ENCODE results near the gene SORBS1. TPM values are rescaled to one million over a fixed set of nuclear protein-coding genes. Genes with fewer than 3 reads are reported as not detected.

SORBS1 gene
- total RNA-seq, 2 donors from 2014 or later: 16.7 to 17.9 TPM

GRCh38 chr10:95544783-95545500 lies 16.2 kb downstream of the SORBS1 start:
- H3K9me3 ChIP-seq (ENCODE audit: control insufficient read depth, low read length): no peaks in the 10 kb centered on the region
- Mint-ChIP-seq H3K4me3 (no peak overlapping the region), H3K4me1 (peaks cover 64% of the 10 kb centered on the region), H3K36me3 (ENCODE audit: low read depth) (no peaks in the 10 kb centered on the region), H3K27ac (peak overlapping the region; percentile 28), H3K9me3 (no peaks in the 10 kb centered on the region), H3K27me3 (ENCODE audit: insufficient read depth) (no peaks in the 10 kb centered on the region)
- H3K27ac ChIP-seq (ENCODE audit: low read depth, low read length): no peak overlapping the region
- no peak overlapping the region for H3K9ac ChIP-seq (ENCODE audit: extremely low read depth, low read length, poor library complexity, severe bottlenecking)
- H3K36me3 ChIP-seq (ENCODE audit: control insufficient read depth, insufficient read depth, low read length): no peaks in the 10 kb centered on the region
- peaks cover 29% of the 10 kb centered on the region for H3K4me1 ChIP-seq (ENCODE audit: control insufficient read depth, insufficient read depth, low read length)
- H3K27me3 ChIP-seq (ENCODE audit: control insufficient read depth, insufficient read depth, low read length, poor library complexity, severe bottlenecking): no peaks in the 10 kb centered on the region
- no peak for TF ChIP-seq CTCF (conservative IDR thresholded peaks at IDR 0.05)
- DNase-seq: no peak
- H3K4me3 ChIP-seq (ENCODE audit: low read length): no peak overlapping the region
- WGBS, 2 experiments (ENCODE audit: insufficient coverage in 1 of 2, insufficient read length in 1 of 2): 94 to 100% methylated on average over 4 to 12 of the region's 12 CpGs

GRCh38 chr10:95543459-95543858 lies 17.7 kb downstream of the SORBS1 start:
- no peak for DNase-seq
- no peaks in the 10 kb centered on the region for H3K9me3 Mint-ChIP-seq
- WGBS, 2 experiments (ENCODE audit: insufficient coverage in 1 of 2, insufficient read length in 1 of 2): 46 to 100% methylated on average over 1 to 3 of the region's 4 CpGs

GRCh38 chr10:95542761-95543160 lies 18.4 kb downstream of the SORBS1 start:
- no peaks in the 10 kb centered on the region for H3K9me3 Mint-ChIP-seq
- no peaks in the 10 kb centered on the region for H3K36me3 ChIP-seq (ENCODE audit: control insufficient read depth, insufficient read depth, low read length)
- H3K27me3 ChIP-seq (ENCODE audit: control insufficient read depth, insufficient read depth, low read length, poor library complexity, severe bottlenecking): no peaks in the 10 kb centered on the region
- H3K4me3 Mint-ChIP-seq: no peak overlapping the region
- no peak for TF ChIP-seq CTCF (conservative IDR thresholded peaks at IDR 0.05)
- H3K36me3 Mint-ChIP-seq (ENCODE audit: low read depth): no peaks in the 10 kb centered on the region
- H3K4me1 ChIP-seq (ENCODE audit: control insufficient read depth, insufficient read depth, low read length): peaks cover 31% of the 10 kb centered on the region
- peak overlapping the region; percentile 27 for H3K4me3 ChIP-seq (ENCODE audit: low read length)
- no peaks in the 10 kb centered on the region for H3K27me3 Mint-ChIP-seq (ENCODE audit: insufficient read depth)
- H3K9me3 ChIP-seq (ENCODE audit: control insufficient read depth, low read length): no peaks in the 10 kb centered on the region
- peak overlapping the region; percentile 69 for H3K27ac Mint-ChIP-seq
- WGBS, 2 experiments (ENCODE audit: insufficient coverage in 1 of 2, insufficient read length in 1 of 2): 83 to 93% methylated on average over 1 to 2 of the region's 2 CpGs
- H3K9ac ChIP-seq (ENCODE audit: extremely low read depth, low read length, poor library complexity, severe bottlenecking): no peak overlapping the region
- H3K27ac ChIP-seq (ENCODE audit: low read depth, low read length): no peak overlapping the region
- DNase-seq: no peak
- peaks cover 66% of the 10 kb centered on the region for H3K4me1 Mint-ChIP-seq

More at GRCh38 chr10:95543459-95543858, 17.7 kb downstream of the SORBS1 start:
- Histone ChIP-seq H3K4me3 (ENCODE audit: low read length) (peak overlapping the region; percentile 46), H3K9me3 (ENCODE audit: control insufficient read depth, low read length) (no peaks in the 10 kb centered on the region), H3K9ac (ENCODE audit: extremely low read depth, low read length, poor library complexity, severe bottlenecking) (peak overlapping the region; percentile 7), H3K27ac (ENCODE audit: low read depth, low read length) (no peak overlapping the region), H3K4me1 (ENCODE audit: control insufficient read depth, insufficient read depth, low read length) (peaks cover 31% of the 10 kb centered on the region), H3K36me3 (ENCODE audit: control insufficient read depth, insufficient read depth, low read length) (no peaks in the 10 kb centered on the region), H3K27me3 (ENCODE audit: control insufficient read depth, insufficient read depth, low read length, poor library complexity, severe bottlenecking) (no peaks in the 10 kb centered on the region)
- TF ChIP-seq CTCF (conservative IDR thresholded peaks at IDR 0.05): no peak
- Mint-ChIP-seq H3K4me3 (no peak overlapping the region), H3K36me3 (ENCODE audit: low read depth) (no peaks in the 10 kb centered on the region), H3K27me3 (ENCODE audit: insufficient read depth) (no peaks in the 10 kb centered on the region), H3K4me1 (peaks cover 71% of the 10 kb centered on the region), H3K27ac (peak overlapping the region; percentile 56)

All from endodermal cell (in vitro differentiated cells).